NCI-H146 treated with DMSO at 0.1 percent for 48 hours (cell line): ENCODE measurements around the gene TOX2.

Experiments used
- DNase-seq: peaks from one replicate; lab custom pipeline; 2025; ENCODE audit not compliant: unreplicated experiment; lab: John Stamatoyannopoulos, UW

TOX2 gene

GRCh38 chr20:43994486-43995100 is 79.9 kb downstream of the TOX2 start:
- no peak for DNase-seq

- no peak for DNase-seq
These were observed 81.0 kb downstream of the TOX2 start for GRCh38 chr20:43995645-43996044.

GRCh38 chr20:43996240-43996930 is 81.7 kb downstream of the TOX2 start:
- no peak for DNase-seq

- no peak for DNase-seq
These were observed 85.2 kb downstream of the TOX2 start for GRCh38 chr20:43999848-44000247.

- DNase-seq, result no peak
These were observed 87.3 kb downstream of the TOX2 start for GRCh38 chr20:44001667-44002596.

GRCh38 chr20:44002861-44003260 is 88.2 kb downstream of the TOX2 start:
- DNase-seq, result no peak

- no peak for DNase-seq
These were observed 89.0 kb downstream of the TOX2 start for GRCh38 chr20:44003609-44004008.

GRCh38 chr20:44004306-44004915 is 89.8 kb downstream of the TOX2 start:
- DNase-seq, result no peak

- no peak for DNase-seq
These were observed 91.0 kb downstream of the TOX2 start for GRCh38 chr20:44005661-44006060.

GRCh38 chr20:44006126-44006525 is 91.5 kb downstream of the TOX2 start:
- no peak for DNase-seq

GRCh38 chr20:44006578-44006977 is 91.9 kb downstream of the TOX2 start:
- DNase-seq, result no peak

GRCh38 chr20:44008806-44009678 is 94.4 kb downstream of the TOX2 start:
- no peak for DNase-seq

- no peak for DNase-seq
These were observed 95.0 kb downstream of the TOX2 start for GRCh38 chr20:44009679-44009992.

- DNase-seq, result no peak
These were observed 95.6 kb downstream of the TOX2 start for GRCh38 chr20:44010162-44010704.

- DNase-seq, result no peak
These were observed 96.7 kb downstream of the TOX2 start for GRCh38 chr20:44011251-44011940.

- no peak for DNase-seq
These were observed 98.0 kb downstream of the TOX2 start for GRCh38 chr20:44012466-44013226.

GRCh38 chr20:44014807-44015732 is 100.4 kb downstream of the TOX2 start:
- no peak for DNase-seq

GRCh38 chr20:44015733-44016103 is 101.1 kb downstream of the TOX2 start:
- no peak for DNase-seq
